Activated T-cell treated with anti-CD3 and anti-CD28 coated beads, Interleukin-2, amount 50 U/mL, for 24 hours (primary cell): Measurements from ENCODE around the gene MARS1.

ENCODE experiments used
- DNase-seq: peaks from one replicate; pipeline ENCODE4 v3.0.0-alpha.2; 2020
- H3K27ac Mint-ChIP-seq: 2 replicates; pipeline ENCODE4 v1.8.0; 2020; ENCODE audit warnings: mild to moderate bottlenecking, mixed read lengths
- H3K27me3 Mint-ChIP-seq: 2 replicates; pipeline ENCODE4 v1.8.0; 2020; ENCODE audit warnings: mixed read lengths
- H3K36me3 Mint-ChIP-seq: 2 replicates; pipeline ENCODE4 v1.8.0; 2020; ENCODE audit warnings: low read depth, mixed read lengths
- H3K4me1 Mint-ChIP-seq: 2 replicates; pipeline ENCODE4 v1.8.0; 2020; ENCODE audit warnings: low read depth, mixed read lengths
- H3K4me3 Mint-ChIP-seq: 2 replicates; pipeline ENCODE4 v1.8.0; 2020; ENCODE audit warnings: mild to moderate bottlenecking, moderate library complexity, mixed read lengths
- H3K9me3 Mint-ChIP-seq: 2 replicates; pipeline ENCODE4 v1.8.0; 2020; ENCODE audit warnings: mixed read lengths

The MARS1 gene

GRCh38 chr12:57462251-57462911 lies 25.5 kb upstream of the MARS1 start:
- Mint-ChIP-seq H3K4me1 (peaks cover 52% of the 10 kb centered on the region), H3K4me3 (peak overlapping the region; percentile 84), H3K9me3 (no peaks in the 10 kb centered on the region), H3K27ac (peak overlapping the region; percentile 90), H3K27me3 (peaks cover 13% of the 10 kb centered on the region), H3K36me3 (peaks cover 7% of the 10 kb centered on the region)
- DNase-seq: peak; percentile 91

- no peak for DNase-seq
These were observed 25.0 kb upstream of the MARS1 start for GRCh38 chr12:57462912-57463253.

GRCh38 chr12:57464569-57464968 lies 23.3 kb upstream of the MARS1 start:
- no peak overlapping the region for H3K27ac Mint-ChIP-seq
- peaks cover 27% of the 10 kb centered on the region for H3K36me3 Mint-ChIP-seq
- no peaks in the 10 kb centered on the region for H3K9me3 Mint-ChIP-seq
- H3K27me3 Mint-ChIP-seq: peaks cover 13% of the 10 kb centered on the region
- no peak for DNase-seq
- H3K4me1 Mint-ChIP-seq: peaks cover 38% of the 10 kb centered on the region
- no peak overlapping the region for H3K4me3 Mint-ChIP-seq

More at GRCh38 chr12:57462912-57463253, 25.0 kb upstream of the MARS1 start:
- H3K4me3 Mint-ChIP-seq: peak overlapping the region; percentile 84
- peaks cover 12% of the 10 kb centered on the region for H3K36me3 Mint-ChIP-seq
- peak overlapping the region; percentile 90 for H3K27ac Mint-ChIP-seq
- no peaks in the 10 kb centered on the region for H3K9me3 Mint-ChIP-seq
- peaks cover 52% of the 10 kb centered on the region for H3K4me1 Mint-ChIP-seq
- peaks cover 13% of the 10 kb centered on the region for H3K27me3 Mint-ChIP-seq

- H3K27ac Mint-ChIP-seq: no peak overlapping the region
- DNase-seq: no peak
- peaks cover 35% of the 10 kb centered on the region for H3K4me1 Mint-ChIP-seq
- peaks cover 32% of the 10 kb centered on the region for H3K36me3 Mint-ChIP-seq
- peaks cover 13% of the 10 kb centered on the region for H3K27me3 Mint-ChIP-seq
- no peaks in the 10 kb centered on the region for H3K9me3 Mint-ChIP-seq
- no peak overlapping the region for H3K4me3 Mint-ChIP-seq
These were observed 22.7 kb upstream of the MARS1 start for GRCh38 chr12:57465030-57465746.

- Mint-ChIP-seq H3K9me3 (no peaks in the 10 kb centered on the region), H3K4me1 (peaks cover 30% of the 10 kb centered on the region), H3K4me3 (no peak overlapping the region), H3K27me3 (peaks cover 7% of the 10 kb centered on the region), H3K36me3 (peaks cover 37% of the 10 kb centered on the region), H3K27ac (no peak overlapping the region)
- no peak for DNase-seq
These were observed 21.9 kb upstream of the MARS1 start for GRCh38 chr12:57465747-57466505.

- H3K27me3 Mint-ChIP-seq: no peaks in the 10 kb centered on the region
- H3K36me3 Mint-ChIP-seq: peaks cover 50% of the 10 kb centered on the region
- no peak overlapping the region for H3K27ac Mint-ChIP-seq
- H3K9me3 Mint-ChIP-seq: no peaks in the 10 kb centered on the region
- DNase-seq: no peak
- H3K4me3 Mint-ChIP-seq: no peak overlapping the region
- peaks cover 31% of the 10 kb centered on the region for H3K4me1 Mint-ChIP-seq
These were observed 20.5 kb upstream of the MARS1 start for GRCh38 chr12:57467212-57467874.

- Mint-ChIP-seq H3K27ac (peak overlapping the region; percentile 38), H3K4me1 (peaks cover 30% of the 10 kb centered on the region), H3K27me3 (no peaks in the 10 kb centered on the region), H3K4me3 (no peak overlapping the region), H3K9me3 (no peaks in the 10 kb centered on the region), H3K36me3 (peaks cover 54% of the 10 kb centered on the region)
- DNase-seq: no peak
These were observed 20.0 kb upstream of the MARS1 start for GRCh38 chr12:57467915-57468314.

GRCh38 chr12:57469296-57470164 lies 18.3 kb upstream of the MARS1 start:
- H3K27ac Mint-ChIP-seq: no peak overlapping the region
- H3K27me3 Mint-ChIP-seq: no peaks in the 10 kb centered on the region
- DNase-seq: no peak
- peaks cover 67% of the 10 kb centered on the region for H3K36me3 Mint-ChIP-seq
- peaks cover 31% of the 10 kb centered on the region for H3K4me1 Mint-ChIP-seq
- H3K4me3 Mint-ChIP-seq: no peak overlapping the region
- no peaks in the 10 kb centered on the region for H3K9me3 Mint-ChIP-seq

- Mint-ChIP-seq H3K4me1 (peaks cover 34% of the 10 kb centered on the region), H3K36me3 (peaks cover 73% of the 10 kb centered on the region), H3K27me3 (no peaks in the 10 kb centered on the region), H3K9me3 (no peaks in the 10 kb centered on the region), H3K4me3 (no peak overlapping the region), H3K27ac (no peak overlapping the region)
- no peak for DNase-seq
These were observed 17.4 kb upstream of the MARS1 start for GRCh38 chr12:57470286-57470969.

GRCh38 chr12:57470970-57471656 lies 16.8 kb upstream of the MARS1 start:
- Mint-ChIP-seq H3K4me1 (peaks cover 39% of the 10 kb centered on the region), H3K27me3 (no peaks in the 10 kb centered on the region), H3K36me3 (peaks cover 80% of the 10 kb centered on the region), H3K4me3 (no peak overlapping the region), H3K27ac (peak overlapping the region; percentile 75), H3K9me3 (no peaks in the 10 kb centered on the region)
- DNase-seq: no peak

GRCh38 chr12:57471661-57472060 lies 16.2 kb upstream of the MARS1 start:
- Mint-ChIP-seq H3K27ac (peak overlapping the region; percentile 72), H3K4me3 (no peak overlapping the region), H3K4me1 (peaks cover 43% of the 10 kb centered on the region), H3K36me3 (peaks cover 85% of the 10 kb centered on the region), H3K9me3 (no peaks in the 10 kb centered on the region), H3K27me3 (no peaks in the 10 kb centered on the region)
- DNase-seq: no peak

- Mint-ChIP-seq H3K4me3 (no peak overlapping the region), H3K27ac (peak overlapping the region; percentile 72), H3K4me1 (peaks cover 45% of the 10 kb centered on the region), H3K9me3 (no peaks in the 10 kb centered on the region), H3K36me3 (peaks cover 87% of the 10 kb centered on the region), H3K27me3 (no peaks in the 10 kb centered on the region)
- DNase-seq: no peak
These were observed 15.5 kb upstream of the MARS1 start for GRCh38 chr12:57472391-57472790.

GRCh38 chr12:57473392-57473791 lies 14.5 kb upstream of the MARS1 start:
- Mint-ChIP-seq H3K4me3 (no peak overlapping the region), H3K4me1 (peaks cover 53% of the 10 kb centered on the region), H3K27me3 (no peaks in the 10 kb centered on the region), H3K9me3 (no peaks in the 10 kb centered on the region), H3K36me3 (peaks cover 86% of the 10 kb centered on the region), H3K27ac (no peak overlapping the region)
- DNase-seq: no peak
